ENCODE measurements around the gene SPDYE4.

GRCh38 chr17:8797621-8798175 is 39.4 kb upstream of the SPDYE4 start:
- TF ChIP-seq CTCF (IDR thresholded peaks at IDR 0.05) (no peak), POLR2AphosphoS5 (IDR thresholded peaks at IDR 0.05; ENCODE audit: low read depth, low read length) (no peak), REST (IDR thresholded peaks at IDR 0.05; ENCODE audit: insufficient read depth in 1 of 2, low read depth in 2 of 2, low read length in 1 of 2) (no peak), TCF7L2 (IDR thresholded peaks at IDR 0.05; ENCODE audit: low read depth, low read length) (no peak)
